ENCODE results near the gene ITPA. TPM values are rescaled to one million over a fixed set of nuclear protein-coding genes. Genes with fewer than 3 reads are reported as not detected.
"Not testable (repeated sequence)": the region's sequence is repeated elsewhere in the genome, so short reads cannot be mapped to it uniquely, and the experiment has no call there.

The ITPA gene
- total RNA-seq, 1 donor from 2014 or later: 40.9 TPM

GRCh38 chr20:3213226-3213625, 3.9 kb downstream of the ITPA start:
- no peak for TF ChIP-seq CTCF (IDR thresholded peaks at IDR 0.05)
- no peak overlapping the region for H3K4me3 ChIP-seq
- H3K27me3 ChIP-seq (ENCODE audit: low read depth): no peaks in the 10 kb centered on the region
- no peaks in the 10 kb centered on the region for H3K9me3 ChIP-seq
- H3K4me1 ChIP-seq: peaks cover 18% of the 10 kb centered on the region
- intact Hi-C loops (cut with DNase I): no loop called here
- no peak for DNase-seq
- no peak for ATAC-seq
- H3K27ac ChIP-seq: no peak overlapping the region
- H3K36me3 ChIP-seq: peaks cover 42% of the 10 kb centered on the region

- not testable (repeated sequence) for ATAC-seq
Measured at GRCh38 chr20:3215359-3215917, 6.1 kb downstream of the ITPA start.

GRCh38 chr20:3218307-3218988, 9.2 kb downstream of the ITPA start:
- H3K27ac ChIP-seq: no peak overlapping the region
- peak; percentile 82 for DNase-seq
- peaks cover 76% of the 10 kb centered on the region for H3K36me3 ChIP-seq
- peak overlapping the region; percentile 12 for H3K4me3 ChIP-seq
- H3K9me3 ChIP-seq: no peaks in the 10 kb centered on the region
- TF ChIP-seq CTCF (IDR thresholded peaks at IDR 0.05): peak; percentile 94
- intact Hi-C loops (cut with DNase I): no loop called here
- peaks cover 9% of the 10 kb centered on the region for H3K4me1 ChIP-seq
- H3K27me3 ChIP-seq (ENCODE audit: low read depth): no peaks in the 10 kb centered on the region
- ATAC-seq: peak; percentile 87 to 89

More at GRCh38 chr20:3215359-3215917, 6.1 kb downstream of the ITPA start:
- DNase-seq; intact Hi-C loops (cut with DNase I); H3K4me3 ChIP-seq; H3K27me3 ChIP-seq (ENCODE audit: low read depth); H3K27ac ChIP-seq; H3K9me3 ChIP-seq: not testable (repeated sequence)
- H3K36me3 ChIP-seq: peaks cover 51% of the 10 kb centered on the region
- peaks cover 12% of the 10 kb centered on the region for H3K4me1 ChIP-seq

GRCh38 chr20:3221398-3222226, 12.3 kb downstream of the ITPA start:
- peaks cover 54% of the 10 kb centered on the region for H3K36me3 ChIP-seq
- H3K4me1 ChIP-seq: peaks cover 9% of the 10 kb centered on the region
- no peak overlapping the region for H3K27ac ChIP-seq
- ATAC-seq (peak; percentile 31 to 58), DNase-seq (no peak)
- no peak for TF ChIP-seq CTCF (IDR thresholded peaks at IDR 0.05)
- no peak overlapping the region for H3K4me3 ChIP-seq
- H3K27me3 ChIP-seq (ENCODE audit: low read depth): no peaks in the 10 kb centered on the region
- H3K9me3 ChIP-seq: no peaks in the 10 kb centered on the region
- intact Hi-C loops (cut with DNase I): no loop called here

- peak; percentile 29 to 51 for ATAC-seq
- DNase-seq: no peak
- intact Hi-C loops (cut with DNase I): no loop called here
- no peak overlapping the region for H3K27ac ChIP-seq
- peaks cover 47% of the 10 kb centered on the region for H3K36me3 ChIP-seq
- peaks cover 9% of the 10 kb centered on the region for H3K4me1 ChIP-seq
- H3K27me3 ChIP-seq (ENCODE audit: low read depth): no peaks in the 10 kb centered on the region
- no peaks in the 10 kb centered on the region for H3K9me3 ChIP-seq
- no peak for TF ChIP-seq CTCF (IDR thresholded peaks at IDR 0.05)
- no peak overlapping the region for H3K4me3 ChIP-seq
Measured at GRCh38 chr20:3222635-3223600, 13.6 kb downstream of the ITPA start.
